IMR-90 (cell line): Measurements from ENCODE around the gene ARFGAP2.

ENCODE experiments used
- CTCF ChIP-seq: conservative IDR thresholded peaks from 2 replicates; pipeline ENCODE4 v1.5.1; 2012; ENCODE audit warnings: mild to moderate bottlenecking, low read depth, low read length, improper control_type of control experiment
- FOS ChIP-seq: fragments of 150-350 bp; IDR thresholded peaks from 2 replicates; pipeline ENCODE4 v1.6.1; 2016; ENCODE audit warnings: low read depth, low read length
- POLR2A ChIP-seq: IDR thresholded peaks from 2 replicates; pipeline ENCODE4 v1.6.1; 2012; ENCODE audit warnings: mild to moderate bottlenecking, low read depth, low read length
- USF2 ChIP-seq: fragments of 150-350 bp; IDR thresholded peaks from 2 replicates; pipeline ENCODE4 v1.6.1; 2017; ENCODE audit warnings: mild to moderate bottlenecking, antibody characterized with exemption, low read length, low read depth

GRCh38 chr11:47186076-47186699, 9.5 kb upstream of the ARFGAP2 start, which contains the start of gene PACSIN3:
- TF ChIP-seq POLR2A (no peak), CTCF (no peak), USF2 (no peak), FOS (no peak)
